Activated CD4-positive, alpha-beta memory T cell treated with anti-CD3 and anti-CD28 coated beads, Interleukin-2, amount 10 ng/mL, durations not matched to agents 7 days and 5 days (primary cell): Measurements from ENCODE around the gene MPI. TPM values are rescaled to one million over a fixed set of nuclear protein-coding genes. Genes with fewer than 3 reads are reported as not detected.
"Not testable (repeated sequence)": the region's sequence is repeated elsewhere in the genome, so short reads cannot be mapped to it uniquely, and the experiment has no call there.

Experiments
- CTCF ChIA-PET: fragments of 350-600 bp; sonication (Branson Sonifier 250); formaldehyde crosslinking; loops from one replicate; lab custom pipeline; 2021; ENCODE audit warnings: antibody characterized with exemption, inconsistent platforms; lab: Charles Lee
- POLR2A ChIA-PET: fragments of 350-600 bp; sonication (Branson Sonifier 250); formaldehyde crosslinking; loops from one replicate; lab custom pipeline; 2021; ENCODE audit warnings: antibody characterized with exemption; lab: Charles Lee
- DNase-seq: peaks from one replicate; pipeline ENCODE4 v3.0.0-alpha.2; 2020
- H3K27ac Mint-ChIP-seq: one replicate; pipeline ENCODE4 v1.8.0; 2021; ENCODE audit warnings: mild to moderate bottlenecking, mixed read lengths
- H3K27me3 Mint-ChIP-seq: one replicate; pipeline ENCODE4 v1.8.0; 2021; ENCODE audit warnings: mixed read lengths
- H3K36me3 Mint-ChIP-seq: one replicate; pipeline ENCODE4 v1.8.0; 2021; ENCODE audit warnings: low read depth, mixed read lengths
- H3K4me1 Mint-ChIP-seq: one replicate; pipeline ENCODE4 v1.8.0; 2021; ENCODE audit warnings: mixed read lengths
- H3K4me3 Mint-ChIP-seq: one replicate; pipeline ENCODE4 v1.8.0; 2021; ENCODE audit warnings: mild to moderate bottlenecking, mixed read lengths
- H3K9me3 Mint-ChIP-seq: one replicate; pipeline ENCODE4 v1.8.0; 2021; ENCODE audit warnings: mixed read lengths
- total RNA-seq, 2 experiments: library from RNA; stranded (reverse); gene quantifications; one replicate each; pipeline ENCODE4 v1.2.3, GENCODE V29; 2021

Gene MPI
- total RNA-seq, 2 experiments from 2014 or later, result 82.8 to 92.9 TPM

- peak overlapping the region; percentile 58 for H3K4me3 Mint-ChIP-seq
- peak overlapping the region; percentile 99 for H3K27ac Mint-ChIP-seq
- H3K27me3 Mint-ChIP-seq, result no peaks in the 10 kb centered on the region
- H3K9me3 Mint-ChIP-seq, result no peaks in the 10 kb centered on the region
- H3K36me3 Mint-ChIP-seq, result peaks cover 57% of the 10 kb centered on the region
- POLR2A ChIA-PET, result interaction anchor here (0.6 to 7.5 kb wide), 22 partner anchors 9 to 277 kb away, joined by 3 to 110 read pairs (median 4); partner anchors contain the start of genes COX5A, FAM219B, RPP25 and SCAMP2
- peak; percentile 73 for DNase-seq
- CTCF ChIA-PET, result interaction anchor here (0.6 to 3.5 kb wide), 15 partner anchors 8 to 272 kb away, joined by 3 to 25 read pairs (median 6); partner anchors contain the start of genes FAM219B, SCAMP2 and ULK3
- peaks cover 61% of the 10 kb centered on the region for H3K4me1 Mint-ChIP-seq
Observed at GRCh38 chr15:74893627-74894026, 3.8 kb downstream of the MPI start.

DNA sequence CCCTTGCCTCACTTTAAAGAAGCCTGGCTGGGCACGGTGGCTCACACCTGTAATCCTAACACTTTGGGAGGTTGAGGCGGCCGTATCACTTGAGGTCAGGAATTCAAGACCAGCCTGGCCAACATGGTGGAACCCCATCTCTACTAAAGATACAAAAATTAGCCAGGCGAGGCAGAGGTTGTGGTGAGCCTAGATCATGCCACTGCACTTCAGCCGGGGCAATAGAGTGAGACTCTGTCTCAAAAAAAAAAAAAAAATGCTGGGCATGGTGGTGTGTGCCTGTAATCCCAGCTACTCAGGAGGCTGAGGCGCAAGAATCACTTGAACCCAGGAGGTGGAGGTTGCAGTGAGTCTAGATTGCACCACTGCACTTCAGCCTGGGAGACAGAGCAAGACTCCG is 4.5 kb downstream of the MPI start:
- ChIA-PET CTCF (interaction anchor here (0.9 to 3.5 kb wide), 9 partner anchors 7 to 123 kb away, joined by 4 to 25 read pairs (median 6); partner anchors contain the start of gene SCAMP2), POLR2A (interaction anchor here (1.3 to 7.5 kb wide), 10 partner anchors 8 to 111 kb away, joined by 4 to 110 read pairs (median 24); partner anchors contain the start of genes FAM219B, RPP25, SCAMP2 and ULK3)
- H3K9me3 Mint-ChIP-seq, DNase-seq, H3K27me3 Mint-ChIP-seq, H3K4me3 Mint-ChIP-seq: not testable (repeated sequence)
- Mint-ChIP-seq H3K27ac (peak overlapping the region; percentile 99), H3K36me3 (peaks cover 63% of the 10 kb centered on the region), H3K4me1 (peaks cover 59% of the 10 kb centered on the region)

- no peak for DNase-seq
- no peaks in the 10 kb centered on the region for H3K27me3 Mint-ChIP-seq
- no peak overlapping the region for H3K27ac Mint-ChIP-seq
- POLR2A ChIA-PET, result interaction anchor here (1.0 to 5.9 kb wide), 3 partner anchors 11 to 51 kb away, joined by 3 to 55 read pairs (median 8); partner anchors contain the start of genes FAM219B and SCAMP2
- H3K36me3 Mint-ChIP-seq, result peaks cover 72% of the 10 kb centered on the region
- no peaks in the 10 kb centered on the region for H3K9me3 Mint-ChIP-seq
- H3K4me1 Mint-ChIP-seq, result peaks cover 55% of the 10 kb centered on the region
- no peak overlapping the region for H3K4me3 Mint-ChIP-seq
- CTCF ChIA-PET, result interaction anchor here (0.7 to 2.6 kb wide), 5 partner anchors 48 to 127 kb away, joined by 3 to 8 read pairs (median 4); no protein-coding TSS in a partner anchor
Observed at GRCh38 chr15:74895830-74896229, 6.0 kb downstream of the MPI start.

- CTCF ChIA-PET, result interaction anchor here (0.7 to 2.6 kb wide), 5 partner anchors 49 to 127 kb away, joined by 3 to 8 read pairs (median 4); no protein-coding TSS in a partner anchor
- no peaks in the 10 kb centered on the region for H3K27me3 Mint-ChIP-seq
Observed at GRCh38 chr15:74896316-74896715, 6.5 kb downstream of the MPI start.

DNA sequence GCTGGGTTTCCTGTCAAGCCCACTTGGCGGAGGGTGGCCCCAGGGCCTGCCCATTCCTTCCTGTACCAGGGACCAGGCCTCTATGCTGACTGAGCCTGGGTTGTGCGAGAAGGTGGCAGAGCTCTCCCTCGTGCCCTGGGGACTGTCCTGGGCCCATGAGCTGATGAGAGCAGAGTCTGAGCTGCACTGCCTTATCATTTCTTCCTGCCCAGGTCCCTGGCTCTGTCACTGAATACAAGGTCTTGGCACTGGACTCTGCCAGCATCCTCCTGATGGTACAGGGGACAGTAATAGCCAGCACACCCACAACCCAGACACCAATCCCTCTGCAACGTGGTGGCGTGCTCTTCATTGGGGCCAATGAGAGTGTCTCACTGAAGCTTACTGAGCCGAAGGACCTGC is 7.5 kb downstream of the MPI start:
- Mint-ChIP-seq H3K27me3 (no peaks in the 10 kb centered on the region), H3K36me3 (peaks cover 73% of the 10 kb centered on the region), H3K9me3 (no peaks in the 10 kb centered on the region), H3K27ac (no peak overlapping the region), H3K4me3 (no peak overlapping the region), H3K4me1 (peaks cover 55% of the 10 kb centered on the region)
- CTCF ChIA-PET, result interaction anchor here (1.2 to 7.7 kb wide), 4 partner anchors 9 to 126 kb away, joined by 3 to 111 read pairs (median 6); partner anchors contain the start of genes FAM219B and SCAMP2
- DNase-seq, result no peak
- POLR2A ChIA-PET, result interaction anchor here (0.7 to 5.9 kb wide), 9 partner anchors 8 to 109 kb away, joined by 3 to 55 read pairs (median 6); partner anchors contain the start of genes FAM219B and MPI

More at GRCh38 chr15:74896316-74896715, 6.5 kb downstream of the MPI start:
- POLR2A ChIA-PET, result interaction anchor here (1.0 to 5.9 kb wide), 6 partner anchors 11 to 108 kb away, joined by 3 to 55 read pairs (median 6); partner anchors contain the start of genes FAM219B and SCAMP2
- Mint-ChIP-seq H3K4me1 (peaks cover 54% of the 10 kb centered on the region), H3K36me3 (peaks cover 75% of the 10 kb centered on the region), H3K4me3 (no peak overlapping the region), H3K9me3 (no peaks in the 10 kb centered on the region), H3K27ac (no peak overlapping the region)
- no peak for DNase-seq

DNA sequence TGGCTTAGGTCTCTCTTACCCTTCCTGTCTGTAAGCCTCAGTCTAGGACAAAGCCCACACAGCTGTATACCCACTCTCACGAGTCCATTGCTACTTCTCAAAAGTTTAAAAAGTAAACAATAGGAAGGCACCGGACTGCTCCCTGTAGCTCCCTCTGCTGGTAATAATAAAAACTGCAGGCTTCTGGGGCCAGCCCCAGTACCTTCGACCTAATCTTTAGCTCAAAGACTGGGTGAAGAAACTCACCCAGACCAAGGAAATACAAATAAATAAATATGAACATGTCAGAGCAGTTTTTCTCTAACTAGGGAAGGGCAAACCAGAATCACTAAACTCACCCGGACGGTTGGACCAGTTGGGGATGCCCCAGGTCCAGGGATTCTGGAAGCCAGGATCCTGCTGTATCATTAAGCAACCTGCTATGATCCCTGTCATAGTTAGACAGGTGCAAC is 11.8 kb downstream of the MPI start:
- H3K36me3 Mint-ChIP-seq, result peaks cover 80% of the 10 kb centered on the region
- CTCF ChIA-PET, result interaction anchor here (0.5 to 7.7 kb wide), 56 partner anchors 9 to 439 kb away, joined by 3 to 111 read pairs (median 4); partner anchors contain the start of genes COX5A, CSK, EDC3 and MPI
- H3K27ac Mint-ChIP-seq, result no peak overlapping the region
- no peak overlapping the region for H3K4me3 Mint-ChIP-seq
- POLR2A ChIA-PET, result interaction anchor here (0.6 to 9.1 kb wide), 21 partner anchors 9 to 257 kb away, joined by 3 to 121 read pairs (median 5); partner anchors contain the start of genes COX5A, MPI and SCAMP2
- H3K9me3 Mint-ChIP-seq, result no peaks in the 10 kb centered on the region
- DNase-seq, result peak; percentile 74
- H3K4me1 Mint-ChIP-seq, result peaks cover 57% of the 10 kb centered on the region
- no peaks in the 10 kb centered on the region for H3K27me3 Mint-ChIP-seq

DNA sequence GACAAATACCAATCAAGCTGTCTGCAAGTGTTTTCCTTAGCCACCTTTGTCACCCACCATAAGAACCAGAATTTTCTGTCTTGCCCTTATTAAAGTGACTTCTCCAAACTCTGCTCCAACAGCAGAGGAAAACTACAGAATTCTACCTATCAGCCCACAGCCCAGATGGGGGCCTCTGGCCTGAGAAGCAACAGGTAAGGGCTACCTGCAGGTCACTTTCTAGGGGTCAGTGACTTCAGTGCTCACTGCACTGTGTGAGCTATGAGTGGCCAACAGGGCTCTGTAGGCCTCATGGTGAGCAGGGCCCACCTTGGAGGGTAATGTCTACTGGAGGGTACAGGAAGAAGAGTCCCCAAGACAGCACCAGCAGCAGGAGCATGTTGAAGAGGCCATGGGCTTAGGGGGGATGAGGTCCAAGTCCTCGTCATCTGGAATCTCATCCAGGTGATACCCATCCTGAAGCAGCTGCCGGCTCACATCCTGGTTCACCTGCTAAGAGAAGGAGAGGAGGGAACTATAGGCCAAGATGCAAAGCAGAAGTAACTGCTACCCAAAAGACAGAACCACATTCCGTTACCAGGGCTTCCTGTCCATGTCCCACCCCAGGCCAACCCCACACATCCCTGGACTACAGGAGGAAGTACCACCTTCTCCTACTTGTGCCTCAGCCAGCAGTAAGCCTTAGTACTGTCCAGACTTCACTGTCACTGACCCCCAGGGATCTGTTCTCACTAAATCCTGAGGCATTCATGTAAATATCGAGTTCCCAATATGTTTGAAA is 12.6 kb downstream of the MPI start:
- H3K9me3 Mint-ChIP-seq, result no peaks in the 10 kb centered on the region
- peak overlapping the region; percentile 11 for H3K27ac Mint-ChIP-seq
- POLR2A ChIA-PET, result interaction anchor here (0.6 to 9.1 kb wide), 16 partner anchors 9 to 258 kb away, joined by 3 to 121 read pairs (median 6); partner anchors contain the start of genes COX5A, MPI and SCAMP2
- no peak overlapping the region for H3K4me3 Mint-ChIP-seq
- CTCF ChIA-PET, result interaction anchor here (0.5 to 7.7 kb wide), 54 partner anchors 9 to 440 kb away, joined by 3 to 111 read pairs (median 6); partner anchors contain the start of genes COX5A, CSK, EDC3 and MPI
- no peaks in the 10 kb centered on the region for H3K27me3 Mint-ChIP-seq
- DNase-seq, result no peak
- peaks cover 65% of the 10 kb centered on the region for H3K4me1 Mint-ChIP-seq
- H3K36me3 Mint-ChIP-seq, result peaks cover 78% of the 10 kb centered on the region

GRCh38 chr15:74903676-74904075 is 13.8 kb downstream of the MPI start:
- Mint-ChIP-seq H3K27me3 (no peaks in the 10 kb centered on the region), H3K27ac (no peak overlapping the region), H3K4me3 (no peak overlapping the region), H3K9me3 (no peaks in the 10 kb centered on the region), H3K36me3 (peaks cover 66% of the 10 kb centered on the region), H3K4me1 (peaks cover 65% of the 10 kb centered on the region)
- no peak for DNase-seq
- ChIA-PET POLR2A (interaction anchor here (1.0 to 9.1 kb wide), 3 partner anchors 10 to 59 kb away, joined by 3 to 121 read pairs (median 4); partner anchors contain the start of gene SCAMP2), CTCF (interaction anchor here (1.1 to 7.7 kb wide), 7 partner anchors 32 to 133 kb away, joined by 3 to 111 read pairs (median 4); partner anchors contain the start of gene SCAMP2)

DNA sequence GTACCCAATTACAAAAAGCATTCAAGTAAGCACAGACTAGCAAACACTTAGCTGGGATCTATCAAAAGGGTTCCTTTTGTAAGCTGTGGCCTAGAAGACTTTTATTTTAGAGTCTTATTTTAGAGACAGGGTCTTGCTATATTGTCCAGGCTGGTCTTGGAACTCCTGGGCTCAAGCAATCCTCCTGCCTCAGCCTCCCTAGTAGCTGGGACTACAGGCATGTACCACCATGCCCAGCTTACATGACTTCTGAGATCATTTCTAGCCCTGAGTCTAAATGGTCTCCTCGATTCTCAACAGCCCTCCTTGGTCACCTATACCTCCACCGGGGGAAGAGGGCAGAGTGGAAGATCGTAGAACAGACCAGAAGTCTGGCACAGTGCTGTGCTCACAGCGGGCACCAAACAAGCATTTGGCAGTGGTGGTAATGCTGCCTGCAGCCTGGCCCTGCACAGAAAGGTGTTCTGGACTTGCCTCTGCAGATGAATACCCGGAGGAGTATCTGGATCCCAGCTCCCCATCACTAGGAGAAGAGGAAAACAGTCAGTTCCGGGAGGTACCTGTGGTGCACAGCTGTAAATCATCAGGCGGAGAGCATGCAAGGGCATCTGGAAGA is 14.5 kb downstream of the MPI start:
- Mint-ChIP-seq H3K27ac (no peak overlapping the region), H3K27me3 (no peaks in the 10 kb centered on the region), H3K36me3 (peaks cover 60% of the 10 kb centered on the region), H3K9me3 (no peaks in the 10 kb centered on the region), H3K4me1 (peaks cover 60% of the 10 kb centered on the region), H3K4me3 (peak overlapping the region; percentile 91)
- DNase-seq, result no peak
- POLR2A ChIA-PET, result interaction anchor here (1.0 to 9.1 kb wide), 3 partner anchors 11 to 60 kb away, joined by 3 to 121 read pairs (median 4); partner anchors contain the start of gene SCAMP2
- CTCF ChIA-PET, result interaction anchor here (1.1 to 7.7 kb wide), 6 partner anchors 32 to 133 kb away, joined by 3 to 111 read pairs (median 4); partner anchors contain the start of gene SCAMP2

DNA sequence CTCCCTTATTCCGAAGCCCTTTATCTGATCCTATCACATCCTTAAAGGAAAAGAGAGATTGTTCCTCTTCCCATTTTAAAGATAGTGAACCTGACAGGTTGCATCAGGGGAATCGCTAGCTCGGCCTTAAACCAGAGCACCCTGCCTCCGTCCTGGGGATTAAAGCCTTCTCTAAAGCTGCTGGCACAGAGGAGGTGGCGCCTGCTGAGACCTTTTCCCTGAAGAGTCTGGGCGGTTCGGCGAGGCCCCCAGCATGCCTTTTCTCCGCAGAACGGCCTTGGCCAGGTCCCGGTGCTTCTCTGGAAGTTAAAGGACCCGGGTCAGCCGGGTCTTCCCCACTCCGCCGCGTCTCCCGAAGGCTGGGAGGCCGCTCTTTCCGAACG is 16.2 kb downstream of the MPI start:
- Mint-ChIP-seq H3K9me3 (no peaks in the 10 kb centered on the region), H3K27me3 (no peaks in the 10 kb centered on the region), H3K4me1 (peaks cover 50% of the 10 kb centered on the region), H3K27ac (peak overlapping the region; percentile 71), H3K36me3 (peaks cover 47% of the 10 kb centered on the region), H3K4me3 (peak overlapping the region; percentile 91)
- ChIA-PET CTCF (interaction anchor here (0.7 to 3.8 kb wide), 18 partner anchors 8 to 274 kb away, joined by 3 to 15 read pairs (median 4); no protein-coding TSS in a partner anchor), POLR2A (interaction anchor here (0.8 to 9.1 kb wide), 33 partner anchors 8 to 462 kb away, joined by 3 to 121 read pairs (median 5); partner anchors contain the start of genes C15orf39, COX5A, CYP1A1 and MAN2C1)
- no peak for DNase-seq

- Mint-ChIP-seq H3K27ac (peak within 1 kb of the TSS; percentile 87), H3K4me1 (peaks cover 45% of the 10 kb centered on the region), H3K36me3 (peaks cover 47% of the 10 kb centered on the region), H3K27me3 (no peaks in the 10 kb centered on the region), H3K4me3 (peak within 1 kb of the TSS; percentile 91), H3K9me3 (no peaks in the 10 kb centered on the region)
- ChIA-PET CTCF (interaction anchor here (0.9 to 3.8 kb wide), 18 partner anchors 8 to 274 kb away, joined by 3 to 15 read pairs (median 5); no protein-coding TSS in a partner anchor), POLR2A (interaction anchor here (0.8 to 9.1 kb wide), 32 partner anchors 9 to 461 kb away, joined by 3 to 121 read pairs (median 5); partner anchors contain the start of genes C15orf39, COX5A, CYP1A1 and MAN2C1)
- peak; percentile 84 for DNase-seq
Observed at GRCh38 chr15:74906450-74907162, 16.8 kb downstream of the MPI start, which contains the start of gene FAM219B. Gene FAM219B, minus strand, starts transcription at chr15:74906851. Its CDS starts 51 bp downstream, at chr15:74906800.
